Body of pancreas (tissue), 4 donors: ENCODE measurements around the gene ROR1.

Source experiments
- POLR2A ChIP-seq, 3 donors: fragments of 450-650 bp; IDR thresholded peaks; one replicate each; pipeline ENCODE4 v1.6.1; 2016; ENCODE audit warnings: antibody characterized with exemption in 3 of 3, mild to moderate bottlenecking in 2 of 3
- TF ChIP-seq, protein P1 (sequence below), 7 experiments: fragments of 450-650 bp in 4 of 7; fragments of 200-600 bp in 3 of 7; sonication (generic) in 3 of 7; IDR thresholded peaks; one replicate each; pipeline ENCODE4 v1.5.1; 2016 to 2019; ENCODE audit warnings: antibody characterized with exemption in 7 of 7

DNA sequence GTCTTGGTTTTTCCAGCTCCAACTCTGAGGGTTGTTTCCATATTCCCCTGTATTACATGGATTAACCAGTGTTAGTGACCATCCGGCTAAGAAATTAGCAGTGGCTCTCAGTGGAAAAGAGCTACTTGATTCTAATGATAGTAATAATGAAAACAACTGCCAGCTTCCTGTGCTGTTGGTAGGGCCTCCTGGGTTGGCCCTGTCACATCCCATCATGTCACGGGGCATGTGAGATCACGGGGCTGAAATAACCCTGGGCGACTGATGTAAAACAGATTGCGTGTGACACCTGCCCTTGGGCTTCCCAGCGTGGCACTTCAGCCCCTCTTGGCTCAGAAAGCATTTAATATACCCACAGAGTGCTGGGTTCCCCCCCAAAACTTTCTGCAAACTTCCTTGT lies 149.0 kb downstream of the ROR1 start:
- TF ChIP-seq, protein P1, sequence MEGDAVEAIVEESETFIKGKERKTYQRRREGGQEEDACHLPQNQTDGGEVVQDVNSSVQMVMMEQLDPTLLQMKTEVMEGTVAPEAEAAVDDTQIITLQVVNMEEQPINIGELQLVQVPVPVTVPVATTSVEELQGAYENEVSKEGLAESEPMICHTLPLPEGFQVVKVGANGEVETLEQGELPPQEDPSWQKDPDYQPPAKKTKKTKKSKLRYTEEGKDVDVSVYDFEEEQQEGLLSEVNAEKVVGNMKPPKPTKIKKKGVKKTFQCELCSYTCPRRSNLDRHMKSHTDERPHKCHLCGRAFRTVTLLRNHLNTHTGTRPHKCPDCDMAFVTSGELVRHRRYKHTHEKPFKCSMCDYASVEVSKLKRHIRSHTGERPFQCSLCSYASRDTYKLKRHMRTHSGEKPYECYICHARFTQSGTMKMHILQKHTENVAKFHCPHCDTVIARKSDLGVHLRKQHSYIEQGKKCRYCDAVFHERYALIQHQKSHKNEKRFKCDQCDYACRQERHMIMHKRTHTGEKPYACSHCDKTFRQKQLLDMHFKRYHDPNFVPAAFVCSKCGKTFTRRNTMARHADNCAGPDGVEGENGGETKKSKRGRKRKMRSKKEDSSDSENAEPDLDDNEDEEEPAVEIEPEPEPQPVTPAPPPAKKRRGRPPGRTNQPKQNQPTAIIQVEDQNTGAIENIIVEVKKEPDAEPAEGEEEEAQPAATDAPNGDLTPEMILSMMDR (IDR thresholded peaks at IDR 0.05) = no peak
- TF ChIP-seq POLR2A (IDR thresholded peaks at IDR 0.05) = no peak
